ENCODE results near the gene PTPRT. TPM values are rescaled to one million over a fixed set of nuclear protein-coding genes. Genes with fewer than 3 reads are reported as not detected.

The PTPRT gene
- total RNA-seq, 1 experiment from 2014 or later: not detected

GRCh38 chr20:43231829-43232228 lies 42.1 kb upstream of the PTPRT start (continued):
- TF ChIP-seq SRF (IDR thresholded peaks at IDR 0.05; ENCODE audit: low read depth) (no peak), ZNF274 (IDR thresholded peaks at IDR 0.05; ENCODE audit: low read depth, low read length) (no peak)

- POLR2A ChIA-PET: no interaction called here
- Histone ChIP-seq H3K9ac (ENCODE audit: low read length) (no peak overlapping the region), H3K4me2 (ENCODE audit: low read length) (no peak overlapping the region), H3K9me3 (ENCODE audit: control insufficient read depth in 1 of 2, insufficient read depth in 1 of 2, low read depth in 1 of 2, low read length in 2 of 2) (no peaks in the 10 kb centered on the region), H3K36me3 (ENCODE audit: control insufficient read depth in 1 of 2, insufficient read depth in 2 of 2, low read length in 2 of 2) (no peaks in the 10 kb centered on the region), H4K20me1 (ENCODE audit: insufficient read depth) (no peaks in the 10 kb centered on the region), H3K27me3 (ENCODE audit: insufficient read depth, low read length) (peaks cover 19% of the 10 kb centered on the region), H3K4me3 (replicated peaks in 1 of 2; ENCODE audit: low read depth in 1 of 2, low read length in 2 of 2) (no peak overlapping the region), H2AFZ (ENCODE audit: low read depth, low read length, poor library complexity, severe bottlenecking) (no peak overlapping the region), H3K79me2 (ENCODE audit: insufficient read depth, low read length) (no peaks in the 10 kb centered on the region), H3K9me2 (ENCODE audit: insufficient read depth) (no peaks in the 10 kb centered on the region), H3K4me1 (ENCODE audit: control insufficient read depth in 1 of 2, insufficient read depth in 2 of 2, low read length in 2 of 2) (no peaks in the 10 kb centered on the region), H3K27ac (ENCODE audit: low read depth, low read length) (no peak overlapping the region)
- ATAC-seq (no peak), DNase-seq (ENCODE audit: low read depth, low spot score) (no peak)
- intact Hi-C loops (cut with micrococcal nuclease): no loop called here
- RAD21 ChIA-PET (ENCODE audit: low non-redundant PET in 1 of 2, low total read pairs in 2 of 2, uncharacterized antibody in 2 of 2, unreplicated experiment in 2 of 2): no interaction called here
- CTCF ChIA-PET: no interaction called here
- no peak for TF ChIP-seq FOSL1 (IDR thresholded peaks at IDR 0.05; ENCODE audit: low read depth)
- no peak for TF ChIP-seq ELF1 (IDR thresholded peaks at IDR 0.05; ENCODE audit: borderline replicate concordance, low read depth)
- no peak for TF ChIP-seq SIN3A (IDR thresholded peaks at IDR 0.05; ENCODE audit: low read depth)
- no peak for TF ChIP-seq SRF (IDR thresholded peaks at IDR 0.05; ENCODE audit: low read depth)
- TF ChIP-seq EGR1 (IDR thresholded peaks at IDR 0.05; ENCODE audit: low read depth): no peak
- no peak for TF ChIP-seq CEBPB (IDR thresholded peaks at IDR 0.05; ENCODE audit: low read depth)
- no peak for TF ChIP-seq EZH2 (IDR thresholded peaks at IDR 0.05)
- TF ChIP-seq ZFX (IDR thresholded peaks at IDR 0.05): no peak
- no peak for TF ChIP-seq POLR2A (IDR thresholded peaks at IDR 0.05; ENCODE audit: borderline replicate concordance, extremely low read depth, insufficient read depth, insufficient read length)
- TF ChIP-seq CTCF (IDR thresholded peaks at IDR 0.05 in 2 of 3, conservative IDR thresholded peaks at IDR 0.05 in 1 of 3; ENCODE audit: borderline replicate concordance in 1 of 3, insufficient read depth in 1 of 3, low read depth in 2 of 3, low read length in 2 of 3): no peak
- TF ChIP-seq JUND (IDR thresholded peaks at IDR 0.05): no peak
- no peak for TF ChIP-seq RAD21 (IDR thresholded peaks at IDR 0.05; ENCODE audit: low read depth)
- no peak for TF ChIP-seq ATF3 (IDR thresholded peaks at IDR 0.05)
- no peak for TF ChIP-seq MAX (IDR thresholded peaks at IDR 0.05)
- no peak for TF ChIP-seq TCF7L2 (IDR thresholded peaks at IDR 0.05; ENCODE audit: borderline replicate concordance, extremely low read depth, insufficient read depth, insufficient read length)
- TF ChIP-seq CBX3 (IDR thresholded peaks at IDR 0.05; ENCODE audit: low read depth): no peak
- TF ChIP-seq ZBTB33 (IDR thresholded peaks at IDR 0.05; ENCODE audit: extremely low read depth, insufficient replicate concordance, low read length): no peak
- BruUV-seq (replicated peaks): no TSS peak
These were observed 40.0 kb upstream of the PTPRT start for GRCh38 chr20:43229696-43230095.

Data from HCT116 (cell line).